NCI-H748 (cell line): Measurements from ENCODE around the gene KLC1.

Source experiments
- DNase-seq: peaks from one replicate; lab custom pipeline; 2025; ENCODE audit not compliant: unreplicated experiment; lab: John Stamatoyannopoulos, UW

KLC1 gene

GRCh38 chr14:103732868-103733620 is 104.0 kb downstream of the KLC1 start:
- no peak for DNase-seq

GRCh38 chr14:103733651-103734050 is 104.6 kb downstream of the KLC1 start:
- DNase-seq, result no peak

GRCh38 chr14:103734081-103734888 is 105.3 kb downstream of the KLC1 start:
- DNase-seq, result no peak

- no peak for DNase-seq
Observed at GRCh38 chr14:103735022-103735421, 106.0 kb downstream of the KLC1 start.

GRCh38 chr14:103735439-103735814 is 106.4 kb downstream of the KLC1 start:
- no peak for DNase-seq

GRCh38 chr14:103735815-103736545 is 107.0 kb downstream of the KLC1 start:
- DNase-seq, result no peak

GRCh38 chr14:103736546-103737431 is 107.8 kb downstream of the KLC1 start:
- no peak for DNase-seq

- no peak for DNase-seq
Observed at GRCh38 chr14:103737432-103738045, 108.5 kb downstream of the KLC1 start.

GRCh38 chr14:103738166-103738565 is 109.2 kb downstream of the KLC1 start:
- no peak for DNase-seq

GRCh38 chr14:103738701-103739451 is 109.9 kb downstream of the KLC1 start:
- DNase-seq, result no peak

- no peak for DNase-seq
Observed at GRCh38 chr14:103739466-103739792, 110.4 kb downstream of the KLC1 start.

GRCh38 chr14:103739793-103740501 is 110.9 kb downstream of the KLC1 start:
- no peak for DNase-seq

- no peak for DNase-seq
Observed at GRCh38 chr14:103740991-103741689, 112.1 kb downstream of the KLC1 start.

GRCh38 chr14:103741876-103742275 is 112.9 kb downstream of the KLC1 start:
- DNase-seq, result no peak

GRCh38 chr14:103742499-103743255 is 113.7 kb downstream of the KLC1 start:
- no peak for DNase-seq

GRCh38 chr14:103743691-103744090 is 114.7 kb downstream of the KLC1 start:
- DNase-seq, result no peak

- no peak for DNase-seq
Observed at GRCh38 chr14:103744621-103745395, 115.8 kb downstream of the KLC1 start.
